ENCODE data around the gene DYRK3. TPM values are rescaled to one million over a fixed set of nuclear protein-coding genes. Genes with fewer than 3 reads are reported as not detected.

DYRK3 gene
- total RNA-seq, 2 experiments from 2014 or later = 1.6 to 1.7 TPM

DNA sequence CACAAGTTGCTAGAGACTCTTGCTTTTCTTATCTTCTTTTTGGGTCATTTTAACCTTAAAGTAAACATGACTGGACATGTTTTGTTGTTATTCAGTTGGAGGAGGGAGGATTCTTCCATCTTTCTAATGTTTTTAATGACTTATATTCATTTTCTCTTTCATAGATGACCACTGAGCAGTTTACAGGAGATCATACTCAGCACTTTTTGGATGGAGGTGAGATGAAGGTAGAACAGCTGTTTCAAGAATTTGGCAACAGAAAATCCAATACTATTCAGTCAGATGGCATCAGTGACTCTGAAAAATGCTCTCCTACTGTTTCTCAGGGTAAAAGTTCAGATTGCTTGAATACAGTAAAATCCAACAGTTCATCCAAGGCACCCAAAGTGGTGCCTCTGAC is 11.9 kb downstream of the DYRK3 start:
- Mint-ChIP-seq H3K9me3 (no peaks in the 10 kb centered on the region), H3K4me3 (no peak overlapping the region), H3K4me1 (ENCODE audit: low read depth) (no peaks in the 10 kb centered on the region), H3K36me3 (ENCODE audit: low read depth) (no peaks in the 10 kb centered on the region), H3K27ac (no peak overlapping the region), H3K27me3 (no peaks in the 10 kb centered on the region)
- no peak for DNase-seq
- no peaks in the 10 kb centered on the region for H3K36me3 ChIP-seq (ENCODE audit: insufficient read depth, low read length)
- H3K9me3 ChIP-seq (ENCODE audit: control insufficient read depth in 1 of 2, insufficient read depth in 1 of 2, low read length in 2 of 2) = no peaks in the 10 kb centered on the region
- no peaks in the 10 kb centered on the region for H3K4me1 ChIP-seq (ENCODE audit: insufficient read depth, low read length)
- ChIA-PET POLR2A (interaction anchor here (1.0 kb wide), 1 partner anchor 10 kb away, joined by 3 read pairs; no protein-coding TSS in a partner anchor), CTCF (interaction anchor here (1.1 to 1.9 kb wide), 2 partner anchors 11 to 17 kb away, joined by 3 to 6 read pairs; no protein-coding TSS in a partner anchor)
- TF ChIP-seq, protein P1, sequence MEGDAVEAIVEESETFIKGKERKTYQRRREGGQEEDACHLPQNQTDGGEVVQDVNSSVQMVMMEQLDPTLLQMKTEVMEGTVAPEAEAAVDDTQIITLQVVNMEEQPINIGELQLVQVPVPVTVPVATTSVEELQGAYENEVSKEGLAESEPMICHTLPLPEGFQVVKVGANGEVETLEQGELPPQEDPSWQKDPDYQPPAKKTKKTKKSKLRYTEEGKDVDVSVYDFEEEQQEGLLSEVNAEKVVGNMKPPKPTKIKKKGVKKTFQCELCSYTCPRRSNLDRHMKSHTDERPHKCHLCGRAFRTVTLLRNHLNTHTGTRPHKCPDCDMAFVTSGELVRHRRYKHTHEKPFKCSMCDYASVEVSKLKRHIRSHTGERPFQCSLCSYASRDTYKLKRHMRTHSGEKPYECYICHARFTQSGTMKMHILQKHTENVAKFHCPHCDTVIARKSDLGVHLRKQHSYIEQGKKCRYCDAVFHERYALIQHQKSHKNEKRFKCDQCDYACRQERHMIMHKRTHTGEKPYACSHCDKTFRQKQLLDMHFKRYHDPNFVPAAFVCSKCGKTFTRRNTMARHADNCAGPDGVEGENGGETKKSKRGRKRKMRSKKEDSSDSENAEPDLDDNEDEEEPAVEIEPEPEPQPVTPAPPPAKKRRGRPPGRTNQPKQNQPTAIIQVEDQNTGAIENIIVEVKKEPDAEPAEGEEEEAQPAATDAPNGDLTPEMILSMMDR (IDR thresholded peaks at IDR 0.05) = no peak
- no peak overlapping the region for H3K27ac ChIP-seq (ENCODE audit: low read depth in 1 of 2, low read length in 2 of 2)
- intact Hi-C loops (cut with DNase I, micrococcal nuclease) = no loop called here
- no peak overlapping the region for H3K4me3 ChIP-seq (ENCODE audit: low read length)
- H3K27me3 ChIP-seq (ENCODE audit: control insufficient read depth in 1 of 2, insufficient read depth in 2 of 2, low read length in 2 of 2) = no peaks in the 10 kb centered on the region
- no peak for ATAC-seq (ENCODE audit: poor library complexity)

DNA sequence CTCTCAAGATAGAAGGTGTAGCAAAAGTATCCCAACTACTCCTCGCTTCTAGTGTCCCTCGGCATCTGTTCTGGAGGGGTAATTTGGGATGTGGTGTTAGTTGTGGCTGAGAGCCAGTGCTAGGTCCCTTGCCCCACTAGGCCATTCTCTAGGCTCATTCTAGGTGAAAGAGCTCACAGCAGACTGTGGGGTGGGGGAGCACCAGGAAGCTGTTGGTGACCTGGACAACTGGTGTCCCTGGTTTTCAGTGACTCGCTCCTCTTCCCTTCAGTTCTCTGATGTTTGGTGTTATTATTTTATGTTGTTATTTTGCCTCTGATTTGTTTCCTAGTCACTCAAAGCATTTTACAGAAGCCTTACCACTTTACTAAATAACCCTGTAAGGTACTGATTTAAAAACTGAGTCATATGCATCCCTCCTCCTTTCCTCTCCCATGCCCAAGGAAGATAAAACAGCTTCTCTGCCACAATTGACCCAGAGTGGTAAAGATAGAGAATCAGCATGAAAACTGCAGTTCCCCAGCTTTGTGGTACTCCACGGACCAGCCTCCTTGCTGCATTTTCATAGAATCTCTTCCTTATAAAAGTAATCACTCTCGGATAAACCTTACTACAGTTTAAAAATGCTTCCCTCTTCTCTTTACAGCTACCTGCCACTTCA is 14.1 kb downstream of the DYRK3 start:
- intact Hi-C loops (cut with DNase I, micrococcal nuclease) = no loop called here
- TF ChIP-seq, protein P1 (IDR thresholded peaks at IDR 0.05) = no peak
- DNase-seq (no peak), ATAC-seq (ENCODE audit: poor library complexity) (no peak)
- Mint-ChIP-seq H3K27me3 (no peaks in the 10 kb centered on the region), H3K9me3 (no peaks in the 10 kb centered on the region), H3K4me3 (no peak overlapping the region), H3K36me3 (ENCODE audit: low read depth) (no peaks in the 10 kb centered on the region), H3K27ac (no peak overlapping the region), H3K4me1 (ENCODE audit: low read depth) (no peaks in the 10 kb centered on the region)
- no peaks in the 10 kb centered on the region for H3K9me3 ChIP-seq (ENCODE audit: control insufficient read depth in 1 of 2, insufficient read depth in 1 of 2, low read length in 2 of 2)
- POLR2A ChIA-PET = no interaction called here
- no peaks in the 10 kb centered on the region for H3K36me3 ChIP-seq (ENCODE audit: insufficient read depth, low read length)
- H3K27ac ChIP-seq (ENCODE audit: low read depth in 1 of 2, low read length in 2 of 2) = no peak overlapping the region
- H3K27me3 ChIP-seq (ENCODE audit: control insufficient read depth in 1 of 2, insufficient read depth in 2 of 2, low read length in 2 of 2) = no peaks in the 10 kb centered on the region
- no peaks in the 10 kb centered on the region for H3K4me1 ChIP-seq (ENCODE audit: insufficient read depth, low read length)
- CTCF ChIA-PET = interaction anchor here (1.2 kb wide), 1 partner anchor 9 kb away, joined by 5 read pairs; no protein-coding TSS in a partner anchor
- no peak overlapping the region for H3K4me3 ChIP-seq (ENCODE audit: low read length)

GRCh38 chr1:206651014-206651413 is 15.7 kb downstream of the DYRK3 start:
- H3K4me3 ChIP-seq (ENCODE audit: low read length) = no peak overlapping the region
- CTCF ChIA-PET = no interaction called here
- no peaks in the 10 kb centered on the region for H3K36me3 Mint-ChIP-seq (ENCODE audit: low read depth)
- no peak overlapping the region for H3K27ac ChIP-seq (ENCODE audit: low read depth in 1 of 2, low read length in 2 of 2)
- ATAC-seq (ENCODE audit: poor library complexity) (no peak), DNase-seq (no peak)
- TF ChIP-seq, protein P1 (IDR thresholded peaks at IDR 0.05) = no peak
- no peak overlapping the region for H3K4me3 Mint-ChIP-seq
- POLR2A ChIA-PET = no interaction called here
- no peaks in the 10 kb centered on the region for H3K27me3 ChIP-seq (ENCODE audit: control insufficient read depth in 1 of 2, insufficient read depth in 2 of 2, low read length in 2 of 2)
- intact Hi-C loops (cut with DNase I, micrococcal nuclease) = no loop called here
- H3K27ac Mint-ChIP-seq = no peak overlapping the region
- no peaks in the 10 kb centered on the region for H3K9me3 Mint-ChIP-seq
- no peaks in the 10 kb centered on the region for H3K9me3 ChIP-seq (ENCODE audit: control insufficient read depth in 1 of 2, insufficient read depth in 1 of 2, low read length in 2 of 2)
- H3K36me3 ChIP-seq (ENCODE audit: insufficient read depth, low read length) = no peaks in the 10 kb centered on the region
- H3K4me1 Mint-ChIP-seq (ENCODE audit: low read depth) = no peaks in the 10 kb centered on the region
- H3K4me1 ChIP-seq (ENCODE audit: insufficient read depth, low read length) = no peaks in the 10 kb centered on the region
- no peaks in the 10 kb centered on the region for H3K27me3 Mint-ChIP-seq
